Neural cell (in vitro differentiated cells): ENCODE measurements around the gene GABBR2.

ENCODE experiments used
- CTCF ChIP-seq: fragments of 450-650 bp; IDR thresholded peaks from 2 replicates; pipeline ENCODE4 v1.5.1; 2014; ENCODE audit warnings: antibody characterized with exemption, mild to moderate bottlenecking, moderate library complexity; ENCODE audit not compliant: poor library complexity, severe bottlenecking
- EP300 ChIP-seq: fragments of 450-650 bp; conservative IDR thresholded peaks from 2 replicates; pipeline ENCODE4 v1.6.1; 2014; ENCODE audit warnings: antibody characterized with exemption, mild to moderate bottlenecking, moderate library complexity; ENCODE audit not compliant: poor library complexity, severe bottlenecking
- EZH2 ChIP-seq: fragments of 200-600, 300-800 bp; shearing (Covaris generic), sonication (generic); IDR thresholded peaks from 2 replicates; pipeline ENCODE4 v1.6.1; 2014; ENCODE audit warnings: antibody characterized with exemption, low read length, borderline replicate concordance, mild to moderate bottlenecking; ENCODE audit not compliant: insufficient read depth, poor library complexity, severe bottlenecking
- POLR2AphosphoS5 ChIP-seq: IDR thresholded peaks from 2 replicates; pipeline ENCODE4 v1.6.1; 2012
- REST ChIP-seq: IDR thresholded peaks from 2 replicates; pipeline ENCODE4 v1.6.1; 2012; ENCODE audit warnings: borderline replicate concordance
- SMC3 ChIP-seq: fragments of 450-650 bp; conservative IDR thresholded peaks from 2 replicates; pipeline ENCODE4 v1.6.1; 2014; ENCODE audit warnings: antibody characterized with exemption, mild to moderate bottlenecking, moderate library complexity; ENCODE audit not compliant: poor library complexity
- TAF1 ChIP-seq: IDR thresholded peaks from 2 replicates; pipeline ENCODE4 v1.6.1; 2012; ENCODE audit warnings: low read depth

DNA sequence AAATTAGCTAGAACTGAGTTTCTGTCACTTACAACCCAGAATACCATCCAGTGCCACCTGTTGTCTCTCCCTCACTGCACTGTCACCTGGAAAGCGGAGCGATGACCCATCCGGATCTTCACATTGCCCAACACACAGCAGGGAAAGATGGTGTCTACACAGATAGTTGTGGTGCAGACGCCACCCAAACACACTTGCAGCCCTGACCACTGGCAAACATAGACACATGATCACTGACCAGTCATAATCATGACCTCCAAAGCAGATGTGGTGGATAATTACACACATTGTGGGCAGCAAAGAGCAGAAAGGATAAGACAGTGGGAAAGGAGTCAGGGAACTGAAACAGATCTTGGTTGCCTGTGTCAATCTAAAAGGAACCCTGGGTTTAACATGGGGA is 64.7 kb downstream of the GABBR2 start:
- no peak for TF ChIP-seq EZH2
- no peak for TF ChIP-seq REST
- no peak for TF ChIP-seq TAF1
- no peak for TF ChIP-seq CTCF
- TF ChIP-seq POLR2AphosphoS5, result no peak
- TF ChIP-seq SMC3, result no peak
- TF ChIP-seq EP300, result no peak
